ENCODE data around the gene PPBP. TPM values are rescaled to one million over a fixed set of nuclear protein-coding genes. Genes with fewer than 3 reads are reported as not detected.

Gene PPBP
- total and polyA plus RNA-seq, 9 of the 15 experiments (the other 6 are each of a cell fraction or from before 2014, with no cell fraction given), result 0.17 to 0.55 (median 0.29) TPM; not detected in 4

DNA sequence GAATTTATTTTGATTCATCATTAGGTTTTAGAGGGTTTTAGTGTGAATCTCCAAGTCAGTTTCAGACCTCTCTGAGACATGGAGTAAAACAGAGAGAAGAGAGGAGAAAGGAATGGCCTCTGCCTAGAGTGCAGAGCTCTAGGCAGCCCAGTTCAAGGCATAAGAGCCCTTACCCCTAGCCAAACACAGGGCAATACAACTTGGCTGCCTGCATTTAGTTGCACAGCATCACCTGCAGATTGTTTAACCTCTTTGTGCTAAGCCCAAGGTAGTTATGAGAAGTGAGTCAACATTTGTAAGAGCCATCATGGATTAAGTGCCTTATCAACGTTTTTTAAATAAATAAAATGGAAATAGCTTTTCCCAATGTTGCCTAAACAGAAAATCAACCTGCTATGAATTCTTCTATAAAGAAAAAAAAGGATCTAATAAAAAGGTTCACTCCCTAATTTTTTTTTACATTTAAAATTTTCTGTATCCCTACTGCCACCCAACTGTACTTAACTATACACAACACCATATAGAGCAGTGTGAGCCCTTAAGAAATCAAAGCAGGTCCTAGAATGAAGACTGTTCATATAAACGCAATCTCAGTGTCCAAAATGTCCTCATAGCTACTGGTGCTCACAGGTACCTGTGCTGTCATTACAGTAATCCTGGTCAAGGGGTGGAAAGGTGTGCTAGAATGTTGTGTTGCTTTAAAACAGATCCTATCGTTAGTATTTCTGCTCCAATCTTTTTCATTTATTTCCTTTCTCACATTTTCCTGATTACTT, 42.1 kb downstream of the PPBP start:
- 28% methylated on average over 3 of the region's 3 CpGs for WGBS (ENCODE audit: insufficient coverage, low coverage, missing lambda C conversion rate)
- Histone ChIP-seq H3K4me2 (ENCODE audit: insufficient read depth, low read length) (no peak overlapping the region), H3K9ac (ENCODE audit: insufficient read depth in 1 of 2, low read depth in 2 of 2, low read length in 2 of 2) (no peak overlapping the region), H3K79me2 (ENCODE audit: control insufficient read depth, insufficient read depth, low read length) (no peaks in the 10 kb centered on the region), H3K36me3 (ENCODE audit: control insufficient read depth, insufficient read depth, low read length) (no peaks in the 10 kb centered on the region), H3K9me3 (replicated peaks; ENCODE audit: control insufficient read depth, insufficient read depth, low read depth, low read length) (no peaks in the 10 kb centered on the region), H2AFZ (ENCODE audit: low read depth, low read length) (no peak overlapping the region), H3K4me1 (replicated peaks in 1 of 2; ENCODE audit: control insufficient read depth in 2 of 2, insufficient read depth in 2 of 2, low read length in 2 of 2) (peaks cover 0 to 7% of the 10 kb centered on the region in 2 experiments; a peak in 3 of 5 replicates), H3K27ac (ENCODE audit: extremely low read depth, low read depth, low read length) (no peak overlapping the region), H3K9me1 (ENCODE audit: control insufficient read depth, insufficient read depth, low read length) (no peaks in the 10 kb centered on the region), H4K20me1 (replicated peaks; ENCODE audit: control insufficient read depth, insufficient read depth, low read length) (no peaks in the 10 kb centered on the region), H3K27me3 (ENCODE audit: control insufficient read depth in 2 of 2, insufficient read depth in 2 of 2, low read length in 2 of 2) (no peaks in the 10 kb centered on the region), H3K4me3 (no peak overlapping the region)
- CTCF ChIA-PET (ENCODE audit: low intra/inter-chr PET ratio), result no interaction called here
- in situ Hi-C loops (cut with MboI), result no loop called here
- FAIRE-seq (no peak), ATAC-seq (no peak), DNase-seq (ENCODE audit: extremely low read depth in 1 of 4, low spot score in 3 of 4) (no peak)
- intact Hi-C loops (cut with micrococcal nuclease), result no loop called here
- POLR2A ChIA-PET, result interaction anchor here (0.7 kb wide), 1 partner anchor 10 kb away, joined by 3 read pairs; no protein-coding TSS in a partner anchor
- TF ChIP-seq ZNF324 (CRISPR knock-in tag; IDR thresholded peaks at IDR 0.05), result no peak
- TF ChIP-seq, protein P1, sequence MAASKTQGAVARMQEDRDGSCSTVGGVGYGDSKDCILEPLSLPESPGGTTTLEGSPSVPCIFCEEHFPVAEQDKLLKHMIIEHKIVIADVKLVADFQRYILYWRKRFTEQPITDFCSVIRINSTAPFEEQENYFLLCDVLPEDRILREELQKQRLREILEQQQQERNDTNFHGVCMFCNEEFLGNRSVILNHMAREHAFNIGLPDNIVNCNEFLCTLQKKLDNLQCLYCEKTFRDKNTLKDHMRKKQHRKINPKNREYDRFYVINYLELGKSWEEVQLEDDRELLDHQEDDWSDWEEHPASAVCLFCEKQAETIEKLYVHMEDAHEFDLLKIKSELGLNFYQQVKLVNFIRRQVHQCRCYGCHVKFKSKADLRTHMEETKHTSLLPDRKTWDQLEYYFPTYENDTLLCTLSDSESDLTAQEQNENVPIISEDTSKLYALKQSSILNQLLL (CRISPR knock-in tag; IDR thresholded peaks at IDR 0.05; ENCODE audit: borderline replicate concordance), result no peak
- TF ChIP-seq, protein P2, sequence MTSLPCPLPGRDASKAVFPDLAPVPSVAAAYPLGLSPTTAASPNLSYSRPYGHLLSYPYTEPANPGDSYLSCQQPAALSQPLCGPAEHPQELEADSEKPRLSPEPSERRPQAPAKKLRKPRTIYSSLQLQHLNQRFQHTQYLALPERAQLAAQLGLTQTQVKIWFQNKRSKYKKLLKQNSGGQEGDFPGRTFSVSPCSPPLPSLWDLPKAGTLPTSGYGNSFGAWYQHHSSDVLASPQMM (CRISPR knock-in tag; IDR thresholded peaks at IDR 0.05), result no peak
- TF ChIP-seq DPF2 (IDR thresholded peaks at IDR 0.05), result no peak
- no peak for TF ChIP-seq CLOCK (CRISPR knock-in tag; IDR thresholded peaks at IDR 0.05; ENCODE audit: borderline replicate concordance)
- TF ChIP-seq GATAD2A (IDR thresholded peaks at IDR 0.05), result no peak
- BruUV-seq (replicated peaks), result no TSS peak

Measured in K562 (cell line).